ENCODE data around the gene ACTMAP. TPM values are rescaled to one million over a fixed set of nuclear protein-coding genes. Genes with fewer than 3 reads are reported as not detected.

The ACTMAP gene
- total and polyA plus RNA-seq, 2 of the 13 experiments (the other 11 are each of a cell fraction or from before 2014, with no cell fraction given), result 2.2 to 7.9 TPM

DNA sequence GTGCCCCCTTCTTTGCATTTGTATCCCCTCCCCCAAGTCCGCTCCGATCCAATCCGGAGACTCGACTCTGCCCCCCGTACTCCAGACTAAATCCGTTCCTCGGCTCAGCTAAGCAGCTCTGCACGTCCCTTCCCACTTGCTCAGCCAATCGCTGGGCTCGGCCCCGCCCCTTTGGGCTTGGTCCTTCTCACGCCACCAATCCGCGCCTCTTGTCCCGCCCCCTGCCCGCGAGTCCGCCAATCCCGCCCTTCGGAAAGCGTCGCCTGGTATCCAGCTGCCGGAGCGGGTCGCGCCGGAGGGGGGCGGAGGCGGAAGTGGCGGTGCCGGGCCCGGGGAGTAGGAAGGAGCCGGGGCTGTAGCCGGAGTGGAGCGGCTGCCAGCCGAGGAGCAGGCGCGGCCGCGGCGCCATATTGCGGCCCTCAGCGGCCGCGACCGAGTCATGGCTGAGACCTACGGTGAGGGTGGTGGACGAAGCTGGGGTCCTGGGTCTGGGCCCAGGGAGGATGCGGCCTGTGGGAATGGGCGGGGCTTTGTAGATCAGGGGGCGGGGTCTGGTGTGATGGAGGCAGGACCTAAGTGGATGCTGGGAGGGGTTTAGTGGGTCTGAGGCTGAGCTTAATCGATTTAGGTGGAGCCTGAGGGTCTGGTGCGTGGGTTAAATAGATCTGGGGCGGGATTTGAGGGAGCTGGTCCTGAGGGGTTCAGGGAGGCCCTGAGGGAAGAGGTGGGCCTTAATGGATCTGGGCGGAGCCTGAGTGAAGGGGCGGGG is 27.8 kb upstream of the ACTMAP start, which contains the start of gene RAB4B (continued):
- TF ChIP-seq, protein P1, sequence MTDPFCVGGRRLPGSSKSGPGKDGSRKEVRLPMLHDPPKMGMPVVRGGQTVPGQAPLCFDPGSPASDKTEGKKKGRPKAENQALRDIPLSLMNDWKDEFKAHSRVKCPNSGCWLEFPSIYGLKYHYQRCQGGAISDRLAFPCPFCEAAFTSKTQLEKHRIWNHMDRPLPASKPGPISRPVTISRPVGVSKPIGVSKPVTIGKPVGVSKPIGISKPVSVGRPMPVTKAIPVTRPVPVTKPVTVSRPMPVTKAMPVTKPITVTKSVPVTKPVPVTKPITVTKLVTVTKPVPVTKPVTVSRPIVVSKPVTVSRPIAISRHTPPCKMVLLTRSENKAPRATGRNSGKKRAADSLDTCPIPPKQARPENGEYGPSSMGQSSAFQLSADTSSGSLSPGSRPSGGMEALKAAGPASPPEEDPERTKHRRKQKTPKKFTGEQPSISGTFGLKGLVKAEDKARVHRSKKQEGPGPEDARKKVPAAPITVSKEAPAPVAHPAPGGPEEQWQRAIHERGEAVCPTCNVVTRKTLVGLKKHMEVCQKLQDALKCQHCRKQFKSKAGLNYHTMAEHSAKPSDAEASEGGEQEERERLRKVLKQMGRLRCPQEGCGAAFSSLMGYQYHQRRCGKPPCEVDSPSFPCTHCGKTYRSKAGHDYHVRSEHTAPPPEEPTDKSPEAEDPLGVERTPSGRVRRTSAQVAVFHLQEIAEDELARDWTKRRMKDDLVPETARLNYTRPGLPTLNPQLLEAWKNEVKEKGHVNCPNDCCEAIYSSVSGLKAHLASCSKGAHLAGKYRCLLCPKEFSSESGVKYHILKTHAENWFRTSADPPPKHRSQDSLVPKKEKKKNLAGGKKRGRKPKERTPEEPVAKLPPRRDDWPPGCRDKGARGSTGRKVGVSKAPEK (CRISPR knock-in tag; IDR thresholded peaks at IDR 0.05; ENCODE audit: borderline replicate concordance), result no peak
- TF ChIP-seq, protein P2, sequence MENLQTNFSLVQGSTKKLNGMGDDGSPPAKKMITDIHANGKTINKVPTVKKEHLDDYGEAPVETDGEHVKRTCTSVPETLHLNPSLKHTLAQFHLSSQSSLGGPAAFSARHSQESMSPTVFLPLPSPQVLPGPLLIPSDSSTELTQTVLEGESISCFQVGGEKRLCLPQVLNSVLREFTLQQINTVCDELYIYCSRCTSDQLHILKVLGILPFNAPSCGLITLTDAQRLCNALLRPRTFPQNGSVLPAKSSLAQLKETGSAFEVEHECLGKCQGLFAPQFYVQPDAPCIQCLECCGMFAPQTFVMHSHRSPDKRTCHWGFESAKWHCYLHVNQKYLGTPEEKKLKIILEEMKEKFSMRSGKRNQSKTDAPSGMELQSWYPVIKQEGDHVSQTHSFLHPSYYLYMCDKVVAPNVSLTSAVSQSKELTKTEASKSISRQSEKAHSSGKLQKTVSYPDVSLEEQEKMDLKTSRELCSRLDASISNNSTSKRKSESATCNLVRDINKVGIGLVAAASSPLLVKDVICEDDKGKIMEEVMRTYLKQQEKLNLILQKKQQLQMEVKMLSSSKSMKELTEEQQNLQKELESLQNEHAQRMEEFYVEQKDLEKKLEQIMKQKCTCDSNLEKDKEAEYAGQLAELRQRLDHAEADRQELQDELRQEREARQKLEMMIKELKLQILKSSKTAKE (CRISPR knock-in tag; IDR thresholded peaks at IDR 0.05; ENCODE audit: borderline replicate concordance), result no peak
- TF ChIP-seq PHB2 (IDR thresholded peaks at IDR 0.05; ENCODE audit: partially characterized antibody) (no peak), ASH2L (IDR thresholded peaks at IDR 0.05; ENCODE audit: insufficient read length, low read depth, low read length) (peak; percentile 47), FOSL1 (CRISPR knock-in tag; IDR thresholded peaks at IDR 0.05; ENCODE audit: borderline replicate concordance) (no peak), KAT2B (IDR thresholded peaks at IDR 0.05; ENCODE audit: borderline replicate concordance, low read depth, low read length) (no peak), HDAC2 (CRISPR knock-in tag; IDR thresholded peaks at IDR 0.05) (0 out of 2 replicates have a peak, but pooled peaks have one; percentile 13), NCOR1 (IDR thresholded peaks at IDR 0.05; ENCODE audit: borderline replicate concordance, low read length) (peak; percentile 33; the same call in 1 of the 2 replicates), ZFP41 (CRISPR knock-in tag; IDR thresholded peaks at IDR 0.05; ENCODE audit: borderline replicate concordance) (no peak), YEATS4 (CRISPR knock-in tag; IDR thresholded peaks at IDR 0.05; ENCODE audit: borderline replicate concordance) (no peak; the same call in 1 of the 2 replicates), POLR2AphosphoS5 (IDR thresholded peaks at IDR 0.05; ENCODE audit: low read depth, low read length) (no peak; the same call in 1 of the 2 replicates)
- TF ChIP-seq, protein P3, sequence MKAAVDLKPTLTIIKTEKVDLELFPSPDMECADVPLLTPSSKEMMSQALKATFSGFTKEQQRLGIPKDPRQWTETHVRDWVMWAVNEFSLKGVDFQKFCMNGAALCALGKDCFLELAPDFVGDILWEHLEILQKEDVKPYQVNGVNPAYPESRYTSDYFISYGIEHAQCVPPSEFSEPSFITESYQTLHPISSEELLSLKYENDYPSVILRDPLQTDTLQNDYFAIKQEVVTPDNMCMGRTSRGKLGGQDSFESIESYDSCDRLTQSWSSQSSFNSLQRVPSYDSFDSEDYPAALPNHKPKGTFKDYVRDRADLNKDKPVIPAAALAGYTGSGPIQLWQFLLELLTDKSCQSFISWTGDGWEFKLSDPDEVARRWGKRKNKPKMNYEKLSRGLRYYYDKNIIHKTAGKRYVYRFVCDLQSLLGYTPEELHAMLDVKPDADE (CRISPR knock-in tag; IDR thresholded peaks at IDR 0.05), result no peak
- TF ChIP-seq, protein P4, sequence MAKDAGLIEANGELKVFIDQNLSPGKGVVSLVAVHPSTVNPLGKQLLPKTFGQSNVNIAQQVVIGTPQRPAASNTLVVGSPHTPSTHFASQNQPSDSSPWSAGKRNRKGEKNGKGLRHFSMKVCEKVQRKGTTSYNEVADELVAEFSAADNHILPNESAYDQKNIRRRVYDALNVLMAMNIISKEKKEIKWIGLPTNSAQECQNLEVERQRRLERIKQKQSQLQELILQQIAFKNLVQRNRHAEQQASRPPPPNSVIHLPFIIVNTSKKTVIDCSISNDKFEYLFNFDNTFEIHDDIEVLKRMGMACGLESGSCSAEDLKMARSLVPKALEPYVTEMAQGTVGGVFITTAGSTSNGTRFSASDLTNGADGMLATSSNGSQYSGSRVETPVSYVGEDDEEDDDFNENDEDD (CRISPR knock-in tag; IDR thresholded peaks at IDR 0.05; ENCODE audit: borderline replicate concordance), result no peak; the same call in 1 of the 2 replicates
- TF ChIP-seq, protein P5, sequence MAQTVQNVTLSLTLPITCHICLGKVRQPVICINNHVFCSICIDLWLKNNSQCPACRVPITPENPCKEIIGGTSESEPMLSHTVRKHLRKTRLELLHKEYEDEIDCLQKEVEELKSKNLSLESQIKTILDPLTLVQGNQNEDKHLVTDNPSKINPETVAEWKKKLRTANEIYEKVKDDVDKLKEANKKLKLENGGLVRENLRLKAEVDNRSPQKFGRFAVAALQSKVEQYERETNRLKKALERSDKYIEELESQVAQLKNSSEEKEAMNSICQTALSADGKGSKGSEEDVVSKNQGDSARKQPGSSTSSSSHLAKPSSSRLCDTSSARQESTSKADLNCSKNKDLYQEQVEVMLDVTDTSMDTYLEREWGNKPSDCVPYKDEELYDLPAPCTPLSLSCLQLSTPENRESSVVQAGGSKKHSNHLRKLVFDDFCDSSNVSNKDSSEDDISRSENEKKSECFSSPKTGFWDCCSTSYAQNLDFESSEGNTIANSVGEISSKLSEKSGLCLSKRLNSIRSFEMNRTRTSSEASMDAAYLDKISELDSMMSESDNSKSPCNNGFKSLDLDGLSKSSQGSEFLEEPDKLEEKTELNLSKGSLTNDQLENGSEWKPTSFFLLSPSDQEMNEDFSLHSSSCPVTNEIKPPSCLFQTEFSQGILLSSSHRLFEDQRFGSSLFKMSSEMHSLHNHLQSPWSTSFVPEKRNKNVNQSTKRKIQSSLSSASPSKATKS (CRISPR knock-in tag; IDR thresholded peaks at IDR 0.05), result no peak
- TF ChIP-seq, protein P6, sequence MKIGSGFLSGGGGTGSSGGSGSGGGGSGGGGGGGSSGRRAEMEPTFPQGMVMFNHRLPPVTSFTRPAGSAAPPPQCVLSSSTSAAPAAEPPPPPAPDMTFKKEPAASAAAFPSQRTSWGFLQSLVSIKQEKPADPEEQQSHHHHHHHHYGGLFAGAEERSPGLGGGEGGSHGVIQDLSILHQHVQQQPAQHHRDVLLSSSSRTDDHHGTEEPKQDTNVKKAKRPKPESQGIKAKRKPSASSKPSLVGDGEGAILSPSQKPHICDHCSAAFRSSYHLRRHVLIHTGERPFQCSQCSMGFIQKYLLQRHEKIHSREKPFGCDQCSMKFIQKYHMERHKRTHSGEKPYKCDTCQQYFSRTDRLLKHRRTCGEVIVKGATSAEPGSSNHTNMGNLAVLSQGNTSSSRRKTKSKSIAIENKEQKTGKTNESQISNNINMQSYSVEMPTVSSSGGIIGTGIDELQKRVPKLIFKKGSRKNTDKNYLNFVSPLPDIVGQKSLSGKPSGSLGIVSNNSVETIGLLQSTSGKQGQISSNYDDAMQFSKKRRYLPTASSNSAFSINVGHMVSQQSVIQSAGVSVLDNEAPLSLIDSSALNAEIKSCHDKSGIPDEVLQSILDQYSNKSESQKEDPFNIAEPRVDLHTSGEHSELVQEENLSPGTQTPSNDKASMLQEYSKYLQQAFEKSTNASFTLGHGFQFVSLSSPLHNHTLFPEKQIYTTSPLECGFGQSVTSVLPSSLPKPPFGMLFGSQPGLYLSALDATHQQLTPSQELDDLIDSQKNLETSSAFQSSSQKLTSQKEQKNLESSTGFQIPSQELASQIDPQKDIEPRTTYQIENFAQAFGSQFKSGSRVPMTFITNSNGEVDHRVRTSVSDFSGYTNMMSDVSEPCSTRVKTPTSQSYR (CRISPR knock-in tag; IDR thresholded peaks at IDR 0.05; ENCODE audit: borderline replicate concordance), result no peak
